Measurements from ENCODE around the gene CDC25B. TPM values are rescaled to one million over a fixed set of nuclear protein-coding genes. Genes with fewer than 3 reads are reported as not detected.
A peak's percentile ranks its signal among the peaks of the same experiment; 100 is the strongest.

CDC25B gene
- total and polyA plus RNA-seq, 2 of the 13 experiments (the other 11 are each of a cell fraction or from before 2014, with no cell fraction given) = 14.5 to 19.4 TPM

DNA sequence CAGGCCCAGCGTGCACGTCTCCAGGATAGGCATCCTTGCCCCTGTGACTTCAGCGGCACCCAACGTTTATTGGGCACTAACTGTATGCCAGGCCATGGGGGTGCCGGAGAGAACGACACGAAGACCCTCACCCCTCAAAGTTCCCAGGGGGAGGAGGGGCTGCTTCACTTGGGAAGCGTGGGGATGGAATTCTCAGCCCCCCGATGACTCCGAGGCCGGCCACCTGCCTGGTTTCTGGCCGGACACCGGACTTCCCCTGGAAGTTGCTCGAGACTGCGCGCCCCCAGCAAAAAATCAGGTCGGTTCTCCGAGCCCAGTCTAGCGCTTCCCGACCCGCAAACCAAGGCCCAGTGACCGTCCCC lies 50.2 kb downstream of the CDC25B start (continued):
- TF ChIP-seq, protein P1, sequence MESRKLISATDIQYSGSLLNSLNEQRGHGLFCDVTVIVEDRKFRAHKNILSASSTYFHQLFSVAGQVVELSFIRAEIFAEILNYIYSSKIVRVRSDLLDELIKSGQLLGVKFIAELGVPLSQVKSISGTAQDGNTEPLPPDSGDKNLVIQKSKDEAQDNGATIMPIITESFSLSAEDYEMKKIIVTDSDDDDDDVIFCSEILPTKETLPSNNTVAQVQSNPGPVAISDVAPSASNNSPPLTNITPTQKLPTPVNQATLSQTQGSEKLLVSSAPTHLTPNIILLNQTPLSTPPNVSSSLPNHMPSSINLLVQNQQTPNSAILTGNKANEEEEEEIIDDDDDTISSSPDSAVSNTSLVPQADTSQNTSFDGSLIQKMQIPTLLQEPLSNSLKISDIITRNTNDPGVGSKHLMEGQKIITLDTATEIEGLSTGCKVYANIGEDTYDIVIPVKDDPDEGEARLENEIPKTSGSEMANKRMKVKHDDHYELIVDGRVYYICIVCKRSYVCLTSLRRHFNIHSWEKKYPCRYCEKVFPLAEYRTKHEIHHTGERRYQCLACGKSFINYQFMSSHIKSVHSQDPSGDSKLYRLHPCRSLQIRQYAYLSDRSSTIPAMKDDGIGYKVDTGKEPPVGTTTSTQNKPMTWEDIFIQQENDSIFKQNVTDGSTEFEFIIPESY (CRISPR knock-in tag; IDR thresholded peaks at IDR 0.05) = no peak; the same call in 1 of the 2 replicates
- no peak; the same call in 1 of the 2 replicates for TF ChIP-seq KDM4B (CRISPR knock-in tag; IDR thresholded peaks at IDR 0.05)
- TF ChIP-seq ZFYVE20 (CRISPR knock-in tag; IDR thresholded peaks at IDR 0.05; ENCODE audit: borderline replicate concordance, low read depth) = no peak
- no peak for TF ChIP-seq KAT8 (CRISPR knock-in tag; IDR thresholded peaks at IDR 0.05)
- TF ChIP-seq FOXM1 (CRISPR knock-in tag; IDR thresholded peaks at IDR 0.05) = no peak
- TF ChIP-seq ZFP62 (CRISPR knock-in tag; IDR thresholded peaks at IDR 0.05) = peak; percentile 72; the same call in 1 of the 2 replicates
- TF ChIP-seq, protein P2, sequence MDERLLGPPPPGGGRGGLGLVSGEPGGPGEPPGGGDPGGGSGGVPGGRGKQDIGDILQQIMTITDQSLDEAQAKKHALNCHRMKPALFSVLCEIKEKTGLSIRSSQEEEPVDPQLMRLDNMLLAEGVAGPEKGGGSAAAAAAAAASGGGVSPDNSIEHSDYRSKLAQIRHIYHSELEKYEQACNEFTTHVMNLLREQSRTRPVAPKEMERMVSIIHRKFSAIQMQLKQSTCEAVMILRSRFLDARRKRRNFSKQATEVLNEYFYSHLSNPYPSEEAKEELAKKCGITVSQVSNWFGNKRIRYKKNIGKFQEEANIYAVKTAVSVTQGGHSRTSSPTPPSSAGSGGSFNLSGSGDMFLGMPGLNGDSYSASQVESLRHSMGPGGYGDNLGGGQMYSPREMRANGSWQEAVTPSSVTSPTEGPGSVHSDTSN (CRISPR knock-in tag; IDR thresholded peaks at IDR 0.05) = no peak
- peak; percentile 59; the same call in 1 of the 2 replicates for TF ChIP-seq KLF12 (CRISPR knock-in tag; IDR thresholded peaks at IDR 0.05; ENCODE audit: borderline replicate concordance)
- peak; percentile 4 for TF ChIP-seq TBL1XR1 (IDR thresholded peaks at IDR 0.05; ENCODE audit: borderline replicate concordance, low read length, partially characterized antibody)
- TF ChIP-seq, protein P3, sequence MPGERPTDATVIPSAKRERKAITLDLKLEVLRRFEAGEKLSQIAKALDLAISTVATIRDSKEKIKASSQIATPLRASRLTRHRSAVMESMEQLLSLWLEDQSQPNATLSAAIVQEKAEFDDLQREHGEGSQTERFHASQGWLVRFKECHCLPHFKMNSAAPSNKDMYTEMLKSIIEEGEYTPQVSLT (CRISPR knock-in tag; IDR thresholded peaks at IDR 0.05; ENCODE audit: borderline replicate concordance, low read depth) = no peak
- TF ChIP-seq ZNF512 (CRISPR knock-in tag; IDR thresholded peaks at IDR 0.05) = no peak
- no peak for TF ChIP-seq FOSL1 (CRISPR knock-in tag; IDR thresholded peaks at IDR 0.05; ENCODE audit: borderline replicate concordance)
- 0 out of 2 replicates have a peak, but pooled peaks have one; percentile 9 for TF ChIP-seq SIN3B (IDR thresholded peaks at IDR 0.05; ENCODE audit: low read length)
- no peak for TF ChIP-seq ZNF777 (CRISPR knock-in tag; IDR thresholded peaks at IDR 0.05)
- TF ChIP-seq ELF3 (CRISPR knock-in tag; IDR thresholded peaks at IDR 0.05) = no peak
- TF ChIP-seq SP2 (CRISPR knock-in tag; IDR thresholded peaks at IDR 0.05) = no peak
- no peak for TF ChIP-seq GABPA (IDR thresholded peaks at IDR 0.05; ENCODE audit: low read depth, low read length)
- TF ChIP-seq GABPA (CRISPR knock-in tag; IDR thresholded peaks at IDR 0.05; ENCODE audit: low read depth) = no peak
- no peak for TF ChIP-seq ATAD3A (CRISPR knock-in tag; IDR thresholded peaks at IDR 0.05)
- TF ChIP-seq ONECUT2 (CRISPR knock-in tag; IDR thresholded peaks at IDR 0.05) = no peak; the same call in 1 of the 2 replicates
- TF ChIP-seq STAT6 (CRISPR knock-in tag; IDR thresholded peaks at IDR 0.05; ENCODE audit: borderline replicate concordance) = no peak
- TF ChIP-seq ZNF569 (CRISPR knock-in tag; IDR thresholded peaks at IDR 0.05; ENCODE audit: borderline replicate concordance) = no peak
- TF ChIP-seq IKZF4 (CRISPR knock-in tag; IDR thresholded peaks at IDR 0.05; ENCODE audit: borderline replicate concordance, low read depth, not compliant biosample characterization) = peak; percentile 80
- TF ChIP-seq ZNF136 (CRISPR knock-in tag; IDR thresholded peaks at IDR 0.05; ENCODE audit: low read depth) = no peak
- no peak for TF ChIP-seq ZNF780A (CRISPR knock-in tag; IDR thresholded peaks at IDR 0.05)

Data from HepG2 (cell line).